GM20000 (cell line): ENCODE results near the gene ID3.

ENCODE experiments used
- DNase-seq: peaks from one replicate; pipeline ENCODE4 v3.0.0; 2012; ENCODE audit warnings: low spot score
- CTCF ChIP-seq: IDR thresholded peaks from 2 replicates; pipeline ENCODE4 v1.5.1; 2012; ENCODE audit warnings: mild to moderate bottlenecking, control low read depth; ENCODE audit errors: extremely low read depth, missing control alignments

ID3 gene

GRCh38 chr1:23530747-23531561 lies 28.3 kb downstream of the ID3 start, which contains the start of gene E2F2:
Gene E2F2, minus strand, starts transcription at chr1:23531233. Its CDS starts 440 bp downstream, at chr1:23530793.
- peak; percentile 94 for DNase-seq

GRCh38 chr1:23530087-23530746 lies 29.1 kb downstream of the ID3 start:
- peak; percentile 38 for DNase-seq
- TF ChIP-seq CTCF, result no peak

More at GRCh38 chr1:23530747-23531561, 28.3 kb downstream of the ID3 start, which contains the start of gene E2F2:
- no peak for TF ChIP-seq CTCF

GRCh38 chr1:23529146-23530086 lies 29.9 kb downstream of the ID3 start:
- no peak for TF ChIP-seq CTCF
- DNase-seq, result no peak

- DNase-seq, result peak; percentile 67
- no peak for TF ChIP-seq CTCF
Measured at GRCh38 chr1:23528250-23528978, 30.9 kb downstream of the ID3 start.

GRCh38 chr1:23527900-23528249 lies 31.4 kb downstream of the ID3 start:
- DNase-seq, result no peak
- no peak for TF ChIP-seq CTCF

- DNase-seq, result no peak
- no peak for TF ChIP-seq CTCF
Measured at GRCh38 chr1:23527366-23527765, 31.9 kb downstream of the ID3 start.
